ENCODE measurements around the gene NOL3. TPM values are rescaled to one million over a fixed set of nuclear protein-coding genes. Genes with fewer than 3 reads are reported as not detected.

Gene NOL3
- total and polyA plus RNA-seq, 4 donors, result 3.0 to 18.0 (median 10.7) TPM

DNA sequence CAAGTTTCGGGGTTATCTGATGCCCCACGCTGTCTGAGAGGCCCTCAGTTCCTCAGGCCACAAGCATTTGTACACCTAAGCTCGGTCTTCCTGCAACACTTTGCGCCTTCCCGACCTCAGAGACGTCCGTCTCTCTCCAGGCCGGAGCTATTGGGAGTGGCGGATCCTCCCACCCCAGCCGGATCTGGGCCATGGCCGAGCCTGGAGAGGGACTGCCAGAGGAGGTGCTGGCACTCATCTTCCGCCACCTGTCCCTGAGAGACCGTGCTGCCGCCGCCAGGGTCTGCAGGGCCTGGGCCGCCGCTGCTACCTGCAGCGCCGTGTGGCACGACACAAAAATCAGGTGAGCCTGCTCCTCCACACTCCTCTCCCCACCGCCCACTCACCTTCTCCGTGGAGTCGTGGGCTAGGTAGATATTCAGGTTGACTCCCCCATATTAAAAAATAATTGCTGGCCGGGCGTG is 8.7 kb upstream of the NOL3 start (continued):
- TF ChIP-seq YY1 (IDR thresholded peaks at IDR 0.05), result no peak
- TF ChIP-seq, protein P1, sequence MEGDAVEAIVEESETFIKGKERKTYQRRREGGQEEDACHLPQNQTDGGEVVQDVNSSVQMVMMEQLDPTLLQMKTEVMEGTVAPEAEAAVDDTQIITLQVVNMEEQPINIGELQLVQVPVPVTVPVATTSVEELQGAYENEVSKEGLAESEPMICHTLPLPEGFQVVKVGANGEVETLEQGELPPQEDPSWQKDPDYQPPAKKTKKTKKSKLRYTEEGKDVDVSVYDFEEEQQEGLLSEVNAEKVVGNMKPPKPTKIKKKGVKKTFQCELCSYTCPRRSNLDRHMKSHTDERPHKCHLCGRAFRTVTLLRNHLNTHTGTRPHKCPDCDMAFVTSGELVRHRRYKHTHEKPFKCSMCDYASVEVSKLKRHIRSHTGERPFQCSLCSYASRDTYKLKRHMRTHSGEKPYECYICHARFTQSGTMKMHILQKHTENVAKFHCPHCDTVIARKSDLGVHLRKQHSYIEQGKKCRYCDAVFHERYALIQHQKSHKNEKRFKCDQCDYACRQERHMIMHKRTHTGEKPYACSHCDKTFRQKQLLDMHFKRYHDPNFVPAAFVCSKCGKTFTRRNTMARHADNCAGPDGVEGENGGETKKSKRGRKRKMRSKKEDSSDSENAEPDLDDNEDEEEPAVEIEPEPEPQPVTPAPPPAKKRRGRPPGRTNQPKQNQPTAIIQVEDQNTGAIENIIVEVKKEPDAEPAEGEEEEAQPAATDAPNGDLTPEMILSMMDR (IDR thresholded peaks at IDR 0.05; ENCODE audit: low read depth, low read length, missing input control), result no peak
- TF ChIP-seq FOXA2 (IDR thresholded peaks at IDR 0.05), result no peak

DNA sequence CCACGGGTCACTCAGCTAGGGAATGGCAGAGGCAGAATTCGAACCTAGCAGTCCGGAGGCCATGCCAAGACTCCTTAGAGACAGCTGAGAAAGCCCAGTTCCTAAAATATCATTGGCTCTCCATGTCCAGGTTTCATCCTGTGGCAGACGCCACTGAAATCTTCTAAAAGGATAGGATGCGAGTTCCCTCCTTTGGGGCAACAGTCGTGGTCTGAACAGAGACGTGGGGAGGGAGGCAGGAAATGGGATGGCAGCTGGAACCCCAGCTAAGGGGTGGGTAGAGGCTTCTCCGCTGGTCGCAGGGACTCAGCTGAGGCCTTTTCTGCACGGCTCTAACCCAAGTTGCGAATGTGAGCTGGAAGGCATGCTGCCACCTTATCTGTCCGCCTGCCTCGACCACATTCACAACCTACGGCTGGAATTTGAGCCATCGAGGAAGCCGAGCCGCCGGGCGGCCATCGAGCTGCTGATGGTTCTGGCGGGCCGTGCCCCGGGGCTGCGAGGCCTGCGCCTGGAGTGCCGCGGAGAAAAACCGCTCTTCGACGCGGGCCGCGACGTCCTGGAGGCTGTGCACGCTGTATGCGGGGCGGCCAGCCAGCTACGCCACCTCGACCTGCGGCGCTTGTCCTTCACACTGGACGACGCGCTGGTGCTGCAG is 7.7 kb upstream of the NOL3 start:
- WGBS, result 36% methylated on average over 44 of the region's 44 CpGs
- no peak overlapping the region for H3K9ac ChIP-seq (ENCODE audit: low read depth in 1 of 2, low read length in 2 of 2)
- DNase-seq (ENCODE audit: low spot score), result no peak
- no peak for TF ChIP-seq NR2F2 (IDR thresholded peaks at IDR 0.05)
- TF ChIP-seq, protein P2, sequence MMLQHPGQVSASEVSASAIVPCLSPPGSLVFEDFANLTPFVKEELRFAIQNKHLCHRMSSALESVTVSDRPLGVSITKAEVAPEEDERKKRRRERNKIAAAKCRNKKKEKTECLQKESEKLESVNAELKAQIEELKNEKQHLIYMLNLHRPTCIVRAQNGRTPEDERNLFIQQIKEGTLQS (IDR thresholded peaks at IDR 0.05), result no peak
- TF ChIP-seq, protein P3, sequence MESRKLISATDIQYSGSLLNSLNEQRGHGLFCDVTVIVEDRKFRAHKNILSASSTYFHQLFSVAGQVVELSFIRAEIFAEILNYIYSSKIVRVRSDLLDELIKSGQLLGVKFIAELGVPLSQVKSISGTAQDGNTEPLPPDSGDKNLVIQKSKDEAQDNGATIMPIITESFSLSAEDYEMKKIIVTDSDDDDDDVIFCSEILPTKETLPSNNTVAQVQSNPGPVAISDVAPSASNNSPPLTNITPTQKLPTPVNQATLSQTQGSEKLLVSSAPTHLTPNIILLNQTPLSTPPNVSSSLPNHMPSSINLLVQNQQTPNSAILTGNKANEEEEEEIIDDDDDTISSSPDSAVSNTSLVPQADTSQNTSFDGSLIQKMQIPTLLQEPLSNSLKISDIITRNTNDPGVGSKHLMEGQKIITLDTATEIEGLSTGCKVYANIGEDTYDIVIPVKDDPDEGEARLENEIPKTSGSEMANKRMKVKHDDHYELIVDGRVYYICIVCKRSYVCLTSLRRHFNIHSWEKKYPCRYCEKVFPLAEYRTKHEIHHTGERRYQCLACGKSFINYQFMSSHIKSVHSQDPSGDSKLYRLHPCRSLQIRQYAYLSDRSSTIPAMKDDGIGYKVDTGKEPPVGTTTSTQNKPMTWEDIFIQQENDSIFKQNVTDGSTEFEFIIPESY (IDR thresholded peaks at IDR 0.05), result no peak
- no peak for TF ChIP-seq FOXA2 (IDR thresholded peaks at IDR 0.05)
- no peak for TF ChIP-seq JUND (IDR thresholded peaks at IDR 0.05)
- TF ChIP-seq RXRA (IDR thresholded peaks at IDR 0.05), result no peak
- no peak for TF ChIP-seq EGR1 (IDR thresholded peaks at IDR 0.05; ENCODE audit: low read depth in 2 of 2)
- TF ChIP-seq, protein P4, sequence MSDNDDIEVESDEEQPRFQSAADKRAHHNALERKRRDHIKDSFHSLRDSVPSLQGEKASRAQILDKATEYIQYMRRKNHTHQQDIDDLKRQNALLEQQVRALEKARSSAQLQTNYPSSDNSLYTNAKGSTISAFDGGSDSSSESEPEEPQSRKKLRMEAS (IDR thresholded peaks at IDR 0.05), result no peak
- H3K9me3 ChIP-seq (ENCODE audit: control insufficient read depth in 4 of 4, low read length in 3 of 4), result no peaks in the 10 kb centered on the region
- H3K36me3 ChIP-seq (ENCODE audit: control insufficient read depth in 4 of 4, insufficient read depth in 3 of 4, low read depth in 1 of 4, low read length in 3 of 4), result peaks cover 0 to under 1% (median 0%) of the 10 kb centered on the region in 4 donors
- no peak overlapping the region for H3K27ac ChIP-seq (ENCODE audit: low read depth in 1 of 2, low read length in 2 of 2)
- peaks cover 26 to 50% (median 41%) of the 10 kb centered on the region in 4 donors for H3K4me1 ChIP-seq (ENCODE audit: control insufficient read depth in 4 of 4, insufficient read depth in 4 of 4, low read length in 3 of 4)
- peak overlapping the region in 1 of 3 donors; percentile 39 for H3K4me3 ChIP-seq (ENCODE audit: low read depth in 1 of 3, low read length in 3 of 3)
- H3K27me3 ChIP-seq (ENCODE audit: control insufficient read depth in 4 of 4, insufficient read depth in 4 of 4, low read length in 3 of 4), result no peaks in the 10 kb centered on the region

DNA sequence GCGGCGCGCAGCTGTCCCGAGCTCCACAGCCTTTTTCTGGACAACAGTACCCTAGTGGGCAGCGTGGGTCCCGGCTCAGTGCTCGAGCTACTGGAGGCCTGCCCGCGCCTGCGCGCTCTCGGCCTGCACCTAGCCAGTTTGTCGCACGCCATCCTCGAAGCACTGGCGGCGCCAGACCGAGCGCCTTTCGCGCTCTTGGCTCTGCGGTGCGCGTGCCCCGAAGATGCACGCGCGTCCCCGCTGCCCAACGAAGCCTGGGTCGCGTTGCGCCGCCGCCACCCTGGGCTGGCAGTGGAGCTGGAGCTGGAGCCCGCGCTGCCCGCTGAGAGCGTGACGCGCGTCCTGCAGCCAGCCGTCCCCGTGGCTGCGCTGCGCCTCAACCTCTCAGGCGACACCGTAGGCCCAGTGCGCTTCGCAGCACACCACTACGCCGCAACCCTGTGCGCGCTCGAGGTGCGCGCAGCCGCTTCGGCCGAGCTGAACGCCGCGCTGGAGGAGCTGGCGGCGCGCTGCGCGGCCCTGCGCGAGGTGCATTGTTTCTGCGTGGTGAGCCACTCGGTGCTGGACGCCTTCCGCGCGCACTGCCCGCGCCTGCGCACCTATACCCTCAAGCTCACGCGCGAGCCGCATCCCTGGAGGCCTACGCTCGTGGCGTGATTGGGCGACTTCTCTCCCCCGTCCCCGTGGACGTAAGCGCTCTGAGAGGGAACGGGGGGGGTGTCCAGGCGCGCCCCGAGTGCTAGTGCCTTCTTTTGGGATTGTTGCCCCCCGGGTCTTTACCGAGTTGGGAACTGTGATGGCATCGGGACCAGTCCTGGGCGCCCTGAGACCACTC is 7.0 kb upstream of the NOL3 start:
- Histone ChIP-seq H3K27ac (ENCODE audit: low read depth in 1 of 2, low read length in 2 of 2) (no peak overlapping the region), H3K36me3 (ENCODE audit: control insufficient read depth in 4 of 4, insufficient read depth in 3 of 4, low read depth in 1 of 4, low read length in 3 of 4) (peaks cover 0 to 2% (median 0%) of the 10 kb centered on the region in 4 donors), H3K4me3 (ENCODE audit: low read depth in 1 of 3, low read length in 3 of 3) (peak overlapping the region in 2 of 3 donors; percentile 3 to 39), H3K9me3 (ENCODE audit: control insufficient read depth in 4 of 4, low read length in 3 of 4) (no peaks in the 10 kb centered on the region), H3K4me1 (ENCODE audit: control insufficient read depth in 4 of 4, insufficient read depth in 4 of 4, low read length in 3 of 4) (peaks cover 26 to 50% (median 41%) of the 10 kb centered on the region in 4 donors), H3K27me3 (ENCODE audit: control insufficient read depth in 4 of 4, insufficient read depth in 4 of 4, low read length in 3 of 4) (no peaks in the 10 kb centered on the region), H3K9ac (ENCODE audit: low read depth in 1 of 2, low read length in 2 of 2) (no peak overlapping the region)
- 10% methylated on average over 99 of the region's 99 CpGs for WGBS
- DNase-seq (ENCODE audit: low spot score), result no peak
- TF ChIP-seq, protein P3 (IDR thresholded peaks at IDR 0.05), result no peak
- TF ChIP-seq HNF4A (conservative IDR thresholded peaks at IDR 0.05), result no peak
- TF ChIP-seq, protein P2 (IDR thresholded peaks at IDR 0.05), result no peak
- no peak for TF ChIP-seq JUND (IDR thresholded peaks at IDR 0.05)

Data from liver (tissue), 9 donors.